HG03135 (cell line): ENCODE results near the gene RUNX1.

Experiments used
- ATAC-seq: cut with Tn5 transposase; IDR thresholded peaks from one replicate; pipeline ENCODE4 v1.9.1; 2021; ENCODE audit warnings: mild to moderate bottlenecking, moderate library complexity; ENCODE audit not compliant: unreplicated experiment

RUNX1 gene

DNA sequence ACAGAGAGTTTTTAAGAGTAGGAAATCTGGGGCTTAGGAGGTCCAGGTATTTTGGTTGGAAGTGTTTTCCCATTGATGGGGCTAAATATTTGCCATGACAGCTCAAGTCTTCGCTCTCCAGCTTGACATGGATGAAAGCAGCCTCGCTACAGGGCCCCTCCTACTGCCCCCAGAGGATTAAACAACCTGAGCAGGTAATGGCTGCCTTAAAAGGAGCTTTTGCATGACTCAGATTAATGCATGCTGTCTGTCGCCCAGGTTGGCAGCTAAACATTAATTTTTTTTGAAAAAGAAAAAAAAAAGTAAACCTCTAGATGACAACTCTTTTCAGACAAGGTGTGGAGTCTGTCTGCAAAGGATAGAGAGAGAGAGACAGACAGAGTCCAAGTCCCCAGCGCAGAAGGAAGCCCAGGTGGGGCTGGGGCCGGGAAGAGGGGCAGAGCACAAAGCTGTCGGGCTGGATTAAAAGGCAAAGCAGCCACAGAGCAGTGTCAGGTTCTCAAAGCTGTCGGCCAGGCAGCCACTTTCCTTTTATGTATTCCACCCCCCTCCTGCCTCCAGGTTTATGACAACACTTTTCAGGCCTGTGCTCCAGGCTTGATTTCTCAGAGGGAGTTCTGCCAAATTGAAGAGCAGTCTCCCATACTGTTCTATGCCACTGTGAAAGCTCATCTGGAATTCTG lies 252.4 kb downstream of the RUNX1 start:
- no peak for ATAC-seq

DNA sequence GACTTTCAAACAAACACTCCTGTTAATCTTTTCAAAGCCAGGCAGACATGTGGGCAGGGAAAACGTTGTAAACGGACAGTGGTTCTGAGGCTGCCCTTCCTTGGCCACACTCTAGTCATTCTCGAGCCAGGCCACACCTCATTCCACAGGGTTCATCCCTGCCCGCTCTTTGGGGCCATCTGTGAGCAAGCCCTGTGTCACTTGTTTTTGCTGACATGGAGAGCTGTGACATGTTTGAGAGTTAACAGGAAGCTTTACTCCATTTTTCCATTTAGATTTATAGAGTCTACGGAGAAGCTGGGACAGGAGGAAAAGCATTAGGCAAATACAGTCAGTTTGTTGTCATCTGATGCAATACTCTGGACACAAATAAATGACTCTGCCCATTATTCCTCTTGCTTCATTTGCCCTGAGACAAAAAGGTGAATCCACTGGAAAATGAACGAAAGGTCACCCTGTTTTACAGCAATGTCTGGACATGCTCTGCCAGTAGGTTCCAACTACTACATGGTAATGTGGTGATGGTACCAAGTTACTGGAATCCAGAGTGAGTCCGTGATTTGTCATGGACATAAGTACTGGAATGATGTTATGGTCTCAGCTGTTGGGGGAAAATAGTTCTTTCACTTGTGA lies 253.4 kb downstream of the RUNX1 start:
- no peak for ATAC-seq

DNA sequence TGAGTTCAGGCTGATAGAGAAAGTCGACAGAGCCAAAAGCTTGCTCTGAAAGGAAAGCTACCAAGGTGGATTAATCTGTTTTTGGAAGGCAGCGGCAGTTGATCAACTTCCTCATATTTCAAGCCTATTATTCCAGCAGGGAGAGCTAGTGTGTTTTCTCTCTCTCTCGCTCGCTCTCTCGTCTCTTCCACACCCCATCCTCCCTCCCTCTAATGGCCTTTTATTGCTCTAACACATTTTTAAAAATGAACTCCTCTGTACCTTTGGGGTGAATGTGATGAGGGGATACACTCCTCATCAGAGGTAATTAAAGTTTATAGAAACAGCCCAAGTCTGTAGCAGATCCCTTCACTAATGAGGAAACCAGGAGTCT lies 253.9 kb downstream of the RUNX1 start:
- ATAC-seq = no peak

DNA sequence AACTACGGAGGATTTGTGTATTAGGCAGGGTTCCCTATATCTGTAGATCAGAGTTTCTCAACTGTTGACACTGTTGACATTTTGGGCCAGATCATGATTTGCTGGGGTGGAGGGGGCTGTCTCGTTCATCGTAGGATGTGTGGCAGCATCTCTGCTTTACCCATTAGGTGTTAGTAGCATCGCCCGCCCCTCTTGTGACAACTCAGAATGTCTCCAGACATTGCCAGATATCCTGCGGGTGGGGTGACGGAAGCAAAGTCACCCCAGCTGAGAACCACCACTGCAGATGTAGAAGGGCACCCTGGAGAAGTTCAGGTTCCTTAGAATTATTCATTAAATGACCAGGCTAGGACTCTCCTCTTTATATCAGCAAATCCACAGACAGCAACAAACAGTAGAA lies 254.4 kb downstream of the RUNX1 start:
- no peak for ATAC-seq

- no peak for ATAC-seq
Measured at GRCh38 chr21:34793471-34793870, 255.6 kb downstream of the RUNX1 start.

DNA sequence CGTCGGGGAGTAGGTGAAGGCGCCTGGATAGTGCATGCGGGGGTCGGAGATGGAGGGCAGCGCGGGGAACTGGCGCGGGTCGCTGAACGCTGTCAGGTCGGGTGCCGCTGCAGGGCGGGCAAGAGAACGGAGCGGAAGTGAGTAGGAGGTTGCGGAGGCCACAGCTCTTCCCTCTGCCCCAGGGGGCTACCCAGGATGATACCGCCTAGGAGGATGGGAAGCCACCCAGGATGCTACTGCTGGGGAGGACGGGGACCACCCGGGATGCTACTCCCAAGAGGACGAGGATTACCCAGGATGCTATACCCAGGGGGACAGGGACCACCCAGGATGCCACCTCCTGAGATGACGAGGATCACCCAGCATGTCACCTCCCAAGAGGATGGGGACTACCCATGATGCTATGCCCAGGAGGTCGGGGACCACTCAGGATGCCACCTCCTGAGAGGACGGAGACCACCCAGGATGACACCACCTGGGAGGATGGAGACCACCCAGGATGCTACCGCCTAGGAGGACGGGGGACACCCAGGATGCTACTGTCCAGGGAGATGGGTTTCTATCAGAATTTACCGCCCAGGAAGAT lies 256.5 kb downstream of the RUNX1 start:
- no peak for ATAC-seq

DNA sequence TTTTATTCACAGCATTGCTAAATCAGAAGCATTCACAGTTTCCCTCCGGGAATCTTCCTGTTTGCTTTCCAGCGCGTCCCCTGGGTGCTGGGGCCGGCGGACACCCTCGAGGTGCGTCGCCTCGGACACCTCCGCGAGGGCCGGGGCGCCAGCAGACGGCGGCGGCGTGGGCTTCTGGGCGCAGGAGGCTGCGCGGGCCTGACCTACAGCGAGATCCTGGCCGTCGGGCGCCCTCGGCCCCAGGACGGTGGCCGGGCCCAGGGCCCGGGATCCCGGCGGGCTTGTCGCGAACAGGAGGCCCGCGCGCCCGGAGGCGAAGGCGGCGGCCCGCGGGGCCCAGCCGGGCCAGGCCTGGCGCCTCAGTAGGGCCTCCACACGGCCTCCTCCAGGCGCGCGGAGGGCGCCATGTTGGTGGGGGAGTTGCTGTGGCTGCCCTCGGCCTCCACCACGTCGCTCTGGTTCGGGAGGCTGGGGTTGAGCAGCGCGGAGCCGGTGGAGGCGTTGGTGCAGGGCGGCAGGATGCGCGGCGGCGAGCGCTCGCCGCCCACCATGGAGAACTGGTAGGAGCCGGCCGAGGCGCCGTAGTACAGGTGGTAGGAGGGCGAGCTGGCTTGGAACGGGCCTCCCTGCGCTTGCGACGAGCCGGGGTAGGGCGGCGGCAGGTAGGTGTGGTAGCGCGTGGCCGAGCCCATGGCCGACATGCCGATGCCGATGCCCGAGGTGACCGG lies 257.2 kb downstream of the RUNX1 start:
- no peak for ATAC-seq

DNA sequence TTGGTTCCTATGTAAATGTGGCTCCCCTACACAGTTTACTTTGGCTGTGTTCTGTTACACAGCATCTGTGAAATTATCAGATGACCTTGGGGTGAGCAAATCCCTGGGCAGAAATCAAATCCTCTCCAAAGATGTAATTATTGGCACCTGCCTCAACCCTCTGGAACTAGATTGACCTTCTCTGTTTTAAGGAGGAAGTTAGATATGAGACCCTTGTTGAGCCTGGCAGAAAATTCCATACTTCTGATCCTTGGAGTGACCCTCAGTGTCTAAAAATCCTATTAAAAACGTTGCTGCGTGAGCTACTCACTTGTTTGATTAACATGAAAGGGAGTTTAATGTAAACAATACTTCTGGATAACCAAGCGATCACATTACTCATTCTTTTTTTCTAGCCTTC lies 258.3 kb downstream of the RUNX1 start:
- no peak for ATAC-seq

DNA sequence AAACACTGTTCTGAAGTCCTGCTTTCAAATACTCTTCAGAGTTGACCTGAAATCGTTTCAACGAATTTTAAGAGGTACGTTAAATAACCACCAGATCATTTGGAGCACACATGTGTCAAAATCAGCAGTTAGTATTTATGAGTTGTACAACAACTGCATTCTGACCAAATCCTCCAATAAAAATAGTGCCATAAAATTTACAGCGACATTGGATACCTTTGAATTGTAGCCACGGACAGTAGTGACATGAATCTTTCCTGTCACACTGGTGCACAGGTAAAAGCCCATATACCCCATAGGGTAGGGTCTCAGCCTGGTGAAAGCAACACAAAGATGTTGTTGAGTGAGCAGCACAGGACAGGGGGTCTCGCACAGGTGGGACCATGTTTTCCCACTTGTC lies 258.8 kb downstream of the RUNX1 start:
- ATAC-seq = no peak

GRCh38 chr21:34788879-34789278 lies 260.2 kb downstream of the RUNX1 start:
- no peak for ATAC-seq

GRCh38 chr21:34783815-34784214 lies 265.3 kb downstream of the RUNX1 start:
- no peak for ATAC-seq

DNA sequence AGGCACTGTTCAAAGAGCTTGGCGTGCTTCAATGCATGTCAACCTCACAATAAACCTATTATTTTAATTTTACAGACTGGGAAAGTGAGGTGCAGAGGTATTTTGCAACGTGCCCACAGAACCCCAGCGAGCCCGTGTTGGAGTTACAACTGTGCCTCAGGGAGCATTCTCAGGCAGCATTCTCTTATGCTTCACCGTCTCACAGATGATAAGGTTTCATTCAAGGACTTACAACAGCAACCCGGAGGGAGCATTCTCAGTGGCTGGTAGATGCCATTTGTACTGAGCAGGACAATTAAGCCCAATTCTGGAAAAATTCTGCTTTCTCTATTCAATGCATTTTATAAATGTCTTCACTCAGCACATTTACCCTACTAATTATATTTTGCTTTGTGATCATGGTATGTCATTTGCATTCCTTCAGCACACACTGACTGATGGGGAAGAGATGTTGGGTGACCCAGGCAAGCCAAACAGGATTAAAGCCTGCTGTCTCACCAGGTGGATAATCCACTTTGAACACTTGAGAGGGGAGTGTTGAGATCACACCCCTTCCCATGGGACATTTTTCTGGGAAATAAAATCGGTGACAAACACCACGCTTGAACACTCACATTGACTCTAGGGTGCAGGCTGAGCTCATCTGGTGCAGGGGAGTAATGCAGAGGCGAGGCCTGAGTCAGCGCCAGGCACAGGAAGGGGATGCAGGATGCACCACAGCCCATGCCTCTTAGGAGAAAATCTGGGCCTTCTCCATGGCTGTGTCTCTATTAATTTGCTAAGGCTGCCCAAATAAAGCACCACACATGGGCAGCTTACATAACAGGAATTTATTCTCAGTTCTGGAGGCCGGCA lies 266.4 kb downstream of the RUNX1 start:
- ATAC-seq = no peak

DNA sequence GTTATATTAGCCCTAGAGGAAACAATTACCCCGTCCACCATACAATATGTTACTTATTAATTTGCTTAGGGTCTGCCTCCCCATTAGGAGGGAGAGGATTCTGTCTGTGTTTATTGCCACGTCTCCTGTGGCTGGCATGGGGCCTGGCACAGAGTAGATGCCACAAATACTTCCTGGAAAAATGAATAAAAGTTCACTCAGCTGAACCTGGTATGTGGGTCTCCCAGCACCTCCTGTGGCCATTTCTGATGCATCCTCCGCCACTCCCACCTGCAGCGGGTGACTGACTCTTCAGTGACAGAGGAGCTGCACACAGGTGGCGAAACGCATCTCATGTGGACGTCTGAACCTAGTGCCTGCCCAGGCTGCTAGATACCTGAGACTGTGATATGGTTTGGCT lies 267.6 kb downstream of the RUNX1 start:
- no peak for ATAC-seq

DNA sequence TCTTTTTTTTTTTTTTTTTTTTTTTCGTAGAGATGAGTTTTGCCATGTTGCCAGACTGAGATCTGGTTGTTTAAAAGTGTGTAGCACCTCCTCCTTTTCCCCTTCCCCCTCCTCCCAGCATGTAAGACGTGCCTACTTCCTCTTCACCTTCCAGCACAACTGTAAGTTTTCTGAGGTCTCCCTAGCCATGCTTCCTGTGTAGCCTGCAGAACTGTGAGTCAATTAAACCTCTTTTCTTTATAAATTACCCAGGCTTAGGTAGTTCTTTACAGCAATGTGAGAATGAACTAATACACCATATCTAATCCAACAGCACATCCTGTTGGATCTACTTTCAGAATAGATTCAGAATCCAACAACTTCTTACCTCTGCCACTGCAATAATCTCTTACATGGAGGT lies 269.2 kb downstream of the RUNX1 start:
- ATAC-seq = no peak

- ATAC-seq = no peak
Measured at GRCh38 chr21:34775793-34776192, 273.3 kb downstream of the RUNX1 start.

DNA sequence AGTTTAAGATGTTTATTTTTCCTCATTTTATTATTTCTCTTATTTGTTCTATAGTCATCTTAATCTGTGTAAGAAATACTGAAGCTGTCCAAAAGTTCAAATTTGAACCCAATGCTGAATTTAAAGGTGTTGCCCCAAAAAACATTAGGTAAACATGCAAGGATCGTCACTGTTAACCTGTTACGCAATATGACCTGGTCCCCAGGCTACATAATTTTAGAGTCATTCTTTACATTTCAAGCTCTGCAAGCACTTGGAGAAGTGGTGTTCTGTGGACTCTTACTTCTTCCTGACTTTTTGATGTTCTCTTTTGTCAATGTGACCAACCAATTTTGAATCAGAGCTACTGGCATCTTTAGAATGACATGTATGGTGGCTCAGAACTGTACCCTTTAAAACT lies 274.4 kb downstream of the RUNX1 start:
- ATAC-seq = no peak

DNA sequence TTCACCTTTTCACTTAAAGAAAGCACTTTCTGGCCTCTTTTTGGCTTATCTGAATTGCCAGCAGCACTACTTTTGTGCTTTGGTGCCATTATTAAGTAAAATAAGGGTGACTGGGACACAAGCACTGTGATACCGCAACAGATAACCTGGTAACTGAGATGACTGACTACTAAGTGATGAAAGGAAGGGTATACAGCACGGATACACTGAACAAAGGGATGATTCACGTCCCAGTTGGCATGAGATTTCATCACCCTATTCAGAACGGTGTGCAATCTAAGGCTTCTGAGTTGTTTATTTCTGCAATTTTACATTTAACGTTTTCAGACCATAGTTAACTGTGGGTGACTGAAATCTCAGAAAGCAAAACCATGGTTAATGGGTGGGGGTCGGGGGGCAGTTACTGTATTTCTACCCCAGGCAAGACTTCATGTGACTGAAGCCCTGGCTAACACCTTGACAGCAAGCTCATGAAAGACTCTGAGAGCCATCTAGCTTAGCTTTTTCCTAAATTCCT lies 277.5 kb downstream of the RUNX1 start:
- no peak for ATAC-seq

GRCh38 chr21:34770576-34770975 lies 278.5 kb downstream of the RUNX1 start:
- no peak for ATAC-seq

DNA sequence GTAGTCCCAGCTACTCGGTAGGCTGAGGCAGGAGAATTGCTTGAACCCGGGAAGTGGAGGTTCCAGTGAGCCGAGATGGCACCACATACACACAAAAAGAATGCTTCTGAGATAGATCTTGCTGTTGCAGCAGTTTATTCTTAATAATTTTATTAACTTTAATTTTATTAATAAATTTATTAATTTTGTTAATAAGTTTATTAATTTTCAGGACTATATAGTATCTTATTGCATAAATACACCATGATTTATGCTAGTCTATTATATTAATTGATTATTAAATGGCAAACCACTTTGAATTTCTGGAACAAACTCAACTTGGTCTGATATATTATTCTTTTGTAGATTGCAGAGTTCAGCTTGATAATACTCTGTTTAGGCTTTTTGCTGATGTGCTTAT lies 280.8 kb downstream of the RUNX1 start:
- no peak for ATAC-seq

- ATAC-seq = no peak
Measured at GRCh38 chr21:34766862-34767261, 282.2 kb downstream of the RUNX1 start.

- no peak for ATAC-seq
Measured at GRCh38 chr21:34765619-34766018, 283.5 kb downstream of the RUNX1 start.
